ENCODE results near the gene CLMN. TPM values are rescaled to one million over a fixed set of nuclear protein-coding genes. Genes with fewer than 3 reads are reported as not detected.

CLMN gene
- total and polyA plus RNA-seq, 10 of the 15 experiments (the other 5 are each of a cell fraction or from before 2014, with no cell fraction given) = 7.8 to 49.3 (median 18.5) TPM

- TF ChIP-seq CTCF (IDR thresholded peaks at IDR 0.05 in 2 of 3, conservative IDR thresholded peaks at IDR 0.05 in 1 of 3; ENCODE audit: control insufficient read depth in 2 of 3, extremely low read depth in 1 of 3, insufficient read depth in 1 of 3, low read depth in 3 of 3, low read length in 3 of 3) (no peak), ZNF687 (IDR thresholded peaks at IDR 0.05) (no peak), CREB1 (IDR thresholded peaks at IDR 0.05; ENCODE audit: low read depth) (no peak)
Measured at GRCh38 chr14:95309261-95310051, 10.3 kb downstream of the CLMN start (continued).

- RAD21 ChIA-PET (ENCODE audit: unreplicated experiment) = no interaction called here
- H3K9me3 ChIP-seq (replicated peaks; ENCODE audit: control insufficient read depth, insufficient read depth, low read length) = no peaks in the 10 kb centered on the region; the same call in 2 of the 3 replicates
- H3K27ac ChIP-seq (ENCODE audit: control insufficient read depth, insufficient read depth) = no peak overlapping the region
- H3K36me3 ChIP-seq (ENCODE audit: control insufficient read depth in 2 of 2, insufficient read depth in 2 of 2, low read length in 1 of 2) = no peaks in the 10 kb centered on the region; a peak in 1 of 4 replicates
- no peak overlapping the region for H3K9ac ChIP-seq (ENCODE audit: control insufficient read depth, insufficient read depth, low read length)
- no peak overlapping the region for H3K4me2 ChIP-seq (ENCODE audit: control insufficient read depth, insufficient read depth)
- H3K4me3 ChIP-seq = no peak overlapping the region
- in situ Hi-C loops (cut with MboI) = no loop called here
- H3K4me1 ChIP-seq (ENCODE audit: control insufficient read depth, insufficient read depth, low read length) = no peaks in the 10 kb centered on the region
- POLR2A ChIA-PET = interaction anchor here (0.6 kb wide), 1 partner anchor 1179 kb away, joined by 3 read pairs; no protein-coding TSS in a partner anchor
- H2AFZ ChIP-seq (ENCODE audit: control insufficient read depth, low read depth, low read length) = no peak overlapping the region
- no peaks in the 10 kb centered on the region for H4K20me1 ChIP-seq (ENCODE audit: control insufficient read depth, insufficient read depth)
- CTCF ChIA-PET = no interaction called here
- no peaks in the 10 kb centered on the region for H3K27me3 ChIP-seq (replicated peaks in 1 of 2; ENCODE audit: control insufficient read depth in 2 of 2, insufficient read depth in 2 of 2, low read length in 1 of 2)
- BruUV-seq (replicated peaks) = no TSS peak
- no peaks in the 10 kb centered on the region for H3K79me2 ChIP-seq (ENCODE audit: control insufficient read depth, insufficient read depth, low read length)
- TF ChIP-seq RELA (IDR thresholded peaks at IDR 0.05; ENCODE audit: borderline replicate concordance, partially characterized antibody) (no peak), RCOR1 (conservative IDR thresholded peaks at IDR 0.05; ENCODE audit: low read depth, low read length) (no peak), NKRF (conservative IDR thresholded peaks at IDR 0.05) (no peak), ZBED1 (IDR thresholded peaks at IDR 0.05; ENCODE audit: borderline replicate concordance) (no peak), NR2C2 (IDR thresholded peaks at IDR 0.05; ENCODE audit: borderline replicate concordance, control insufficient read depth, insufficient read length, low read depth) (no peak)
- 0% methylated on average over 1 of the region's 1 CpG for WGBS (ENCODE audit: insufficient coverage, insufficient replicate concordance, low lambda C conversion rate, missing lambda C conversion rate)
- DNase-seq (ENCODE audit: low read depth, low spot score) (no peak), ATAC-seq (no peak), FAIRE-seq (no peak)
- intact Hi-C loops (cut with micrococcal nuclease; ENCODE audit: unreplicated experiment) = no loop called here
- SMC1A ChIA-PET (ENCODE audit: uncharacterized antibody, unreplicated experiment) = interaction anchor here (0.6 to 0.9 kb wide), 3 partner anchors 90 to 120 kb away, joined by 3 read pairs; no protein-coding TSS in a partner anchor
Measured at GRCh38 chr14:95308073-95308472, 11.6 kb downstream of the CLMN start.

Measured in GM12878 (cell line).